ENCODE results near the gene LYSMD4. TPM values are rescaled to one million over a fixed set of nuclear protein-coding genes. Genes with fewer than 3 reads are reported as not detected.

LYSMD4 gene
- total RNA-seq, 1 experiment from 2014 or later = 14.9 TPM

DNA sequence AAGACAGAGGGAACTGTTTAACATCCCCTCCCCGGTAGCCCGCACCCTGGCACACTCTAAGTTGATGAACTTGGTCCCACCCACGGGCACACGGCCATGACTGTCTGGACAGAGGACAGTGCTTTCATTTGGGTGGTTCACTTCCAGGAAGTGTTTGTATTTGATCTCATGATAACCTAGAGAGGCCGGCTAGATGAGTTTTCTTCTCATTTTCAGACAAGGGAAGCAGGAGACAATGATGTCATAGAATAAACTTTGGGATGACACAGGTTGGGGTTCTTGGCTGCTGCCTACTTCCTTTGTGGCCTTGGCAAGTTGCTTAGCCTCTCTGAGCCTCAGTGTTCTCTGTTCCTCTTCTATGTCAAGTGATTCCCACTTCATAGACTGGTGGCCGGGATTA lies 16.1 kb upstream of the LYSMD4 start:
- TF ChIP-seq IRF2 (CRISPR knock-in tag; IDR thresholded peaks at IDR 0.05; ENCODE audit: borderline replicate concordance, low read depth) (no peak), NFATC4 (CRISPR knock-in tag; IDR thresholded peaks at IDR 0.05) (no peak), NFYB (CRISPR knock-in tag; conservative IDR thresholded peaks at IDR 0.05; ENCODE audit: low read depth) (no peak), SMAD3 (CRISPR knock-in tag; IDR thresholded peaks at IDR 0.05; ENCODE audit: borderline replicate concordance) (no peak), JUN (CRISPR knock-in tag; IDR thresholded peaks at IDR 0.05) (no peak)
- TF ChIP-seq, protein P1, sequence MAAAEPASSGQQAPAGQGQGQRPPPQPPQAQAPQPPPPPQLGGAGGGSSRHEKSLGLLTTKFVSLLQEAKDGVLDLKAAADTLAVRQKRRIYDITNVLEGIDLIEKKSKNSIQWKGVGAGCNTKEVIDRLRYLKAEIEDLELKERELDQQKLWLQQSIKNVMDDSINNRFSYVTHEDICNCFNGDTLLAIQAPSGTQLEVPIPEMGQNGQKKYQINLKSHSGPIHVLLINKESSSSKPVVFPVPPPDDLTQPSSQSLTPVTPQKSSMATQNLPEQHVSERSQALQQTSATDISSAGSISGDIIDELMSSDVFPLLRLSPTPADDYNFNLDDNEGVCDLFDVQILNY (CRISPR knock-in tag; IDR thresholded peaks at IDR 0.05) = no peak
- TF ChIP-seq, protein P2, sequence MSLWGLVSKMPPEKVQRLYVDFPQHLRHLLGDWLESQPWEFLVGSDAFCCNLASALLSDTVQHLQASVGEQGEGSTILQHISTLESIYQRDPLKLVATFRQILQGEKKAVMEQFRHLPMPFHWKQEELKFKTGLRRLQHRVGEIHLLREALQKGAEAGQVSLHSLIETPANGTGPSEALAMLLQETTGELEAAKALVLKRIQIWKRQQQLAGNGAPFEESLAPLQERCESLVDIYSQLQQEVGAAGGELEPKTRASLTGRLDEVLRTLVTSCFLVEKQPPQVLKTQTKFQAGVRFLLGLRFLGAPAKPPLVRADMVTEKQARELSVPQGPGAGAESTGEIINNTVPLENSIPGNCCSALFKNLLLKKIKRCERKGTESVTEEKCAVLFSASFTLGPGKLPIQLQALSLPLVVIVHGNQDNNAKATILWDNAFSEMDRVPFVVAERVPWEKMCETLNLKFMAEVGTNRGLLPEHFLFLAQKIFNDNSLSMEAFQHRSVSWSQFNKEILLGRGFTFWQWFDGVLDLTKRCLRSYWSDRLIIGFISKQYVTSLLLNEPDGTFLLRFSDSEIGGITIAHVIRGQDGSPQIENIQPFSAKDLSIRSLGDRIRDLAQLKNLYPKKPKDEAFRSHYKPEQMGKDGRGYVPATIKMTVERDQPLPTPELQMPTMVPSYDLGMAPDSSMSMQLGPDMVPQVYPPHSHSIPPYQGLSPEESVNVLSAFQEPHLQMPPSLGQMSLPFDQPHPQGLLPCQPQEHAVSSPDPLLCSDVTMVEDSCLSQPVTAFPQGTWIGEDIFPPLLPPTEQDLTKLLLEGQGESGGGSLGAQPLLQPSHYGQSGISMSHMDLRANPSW (CRISPR knock-in tag; conservative IDR thresholded peaks at IDR 0.05; ENCODE audit: low read depth) = no peak
- Mint-ChIP-seq H3K27me3 (ENCODE audit: low read depth) (peaks cover 17% of the 10 kb centered on the region), H3K36me3 (no peaks in the 10 kb centered on the region), H3K4me3 (no peak overlapping the region), H3K27ac (no peak overlapping the region), H3K4me1 (peaks cover 10% of the 10 kb centered on the region), H3K9me3 (peaks cover 9% of the 10 kb centered on the region)
- CTCF ChIA-PET = no interaction called here
- DNase-seq (ENCODE audit: low spot score) = no peak
- ATAC-seq = no peak
- POLR2A ChIA-PET = no interaction called here

DNA sequence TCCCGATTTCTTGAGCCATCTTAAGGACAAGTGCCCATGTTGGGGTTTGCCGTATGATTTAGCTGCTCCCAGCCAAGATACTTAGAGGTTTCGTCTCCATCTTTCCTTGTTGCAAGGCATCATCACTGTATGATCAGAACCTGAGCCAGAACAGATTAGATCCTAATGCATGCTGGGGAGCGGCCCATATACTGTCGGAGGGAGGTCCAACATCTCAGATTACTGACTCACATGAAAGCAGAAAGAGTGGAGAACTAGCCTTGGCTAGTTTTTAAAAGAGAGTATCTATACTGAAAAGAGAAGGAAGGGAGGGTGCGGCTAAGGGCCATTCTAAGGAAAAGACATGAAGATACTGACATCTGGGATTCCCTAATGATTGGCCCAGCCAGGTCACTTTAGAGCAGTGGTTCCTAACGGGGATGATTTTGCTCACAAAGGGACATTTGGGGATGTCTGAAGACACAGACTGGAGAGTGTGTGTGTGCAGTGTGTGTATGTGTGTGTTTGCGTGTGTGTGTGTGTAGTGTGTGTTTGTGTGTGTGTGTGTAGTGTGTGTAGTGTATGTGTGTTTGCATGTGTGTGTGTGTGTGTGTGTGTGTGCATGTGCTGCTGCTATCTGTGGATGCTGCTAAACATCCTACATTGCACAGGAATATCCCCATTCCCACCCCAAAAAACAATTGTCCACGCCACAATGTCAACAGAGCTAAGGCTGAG lies 12.3 kb upstream of the LYSMD4 start:
- H3K27me3 Mint-ChIP-seq (ENCODE audit: low read depth) = no peaks in the 10 kb centered on the region
- H3K4me3 Mint-ChIP-seq = no peak overlapping the region
- ChIA-PET POLR2A (no interaction called here), CTCF (interaction anchor here (0.9 kb wide), 1 partner anchor 12 kb away, joined by 3 read pairs; the partner anchor contains the start of gene LYSMD4)
- H3K9me3 Mint-ChIP-seq = peaks cover 9% of the 10 kb centered on the region
- H3K36me3 Mint-ChIP-seq = no peaks in the 10 kb centered on the region
- no peak overlapping the region for H3K27ac Mint-ChIP-seq
- no peak for TF ChIP-seq CREB1 (CRISPR knock-in tag; IDR thresholded peaks at IDR 0.05)
- no peak for TF ChIP-seq FOXP1 (CRISPR knock-in tag; IDR thresholded peaks at IDR 0.05; ENCODE audit: borderline replicate concordance)
- TF ChIP-seq ETV6 (CRISPR knock-in tag; IDR thresholded peaks at IDR 0.05) = no peak
- no peak for TF ChIP-seq GTF2I (CRISPR knock-in tag; conservative IDR thresholded peaks at IDR 0.05)
- ATAC-seq (no peak), DNase-seq (ENCODE audit: low spot score) (no peak)
- H3K4me1 Mint-ChIP-seq = peaks cover 7% of the 10 kb centered on the region

DNA sequence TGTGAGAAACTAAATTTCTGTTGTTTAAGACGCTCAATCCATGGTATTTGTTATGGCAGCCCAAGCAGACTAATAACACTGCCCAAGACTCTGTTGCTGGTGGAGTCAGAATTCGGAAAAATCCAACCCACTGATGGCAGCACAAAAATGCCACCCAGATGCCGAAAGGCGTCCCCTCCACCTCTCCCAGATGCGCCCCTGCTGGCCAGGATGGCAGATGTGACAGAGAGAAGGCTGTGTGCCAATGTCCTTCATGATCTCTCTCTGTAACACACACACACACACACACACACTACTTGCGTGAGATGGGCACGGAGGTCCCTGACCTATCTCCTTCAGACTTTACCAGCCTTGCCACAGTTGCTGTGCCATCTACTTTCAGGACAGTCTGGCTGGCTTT lies 10.9 kb upstream of the LYSMD4 start:
- Mint-ChIP-seq H3K27me3 (ENCODE audit: low read depth) (no peaks in the 10 kb centered on the region), H3K36me3 (no peaks in the 10 kb centered on the region), H3K4me3 (no peak overlapping the region), H3K4me1 (no peaks in the 10 kb centered on the region), H3K9me3 (peaks cover 9% of the 10 kb centered on the region), H3K27ac (no peak overlapping the region)
- peak; percentile 32 for DNase-seq (ENCODE audit: low spot score)
- ChIA-PET CTCF (no interaction called here), POLR2A (no interaction called here)
- ATAC-seq = peak; percentile 81
- TF ChIP-seq TEAD4 (CRISPR knock-in tag; IDR thresholded peaks at IDR 0.05) = no peak
- no peak for TF ChIP-seq ZNF416 (CRISPR knock-in tag; IDR thresholded peaks at IDR 0.05)
- TF ChIP-seq RELA (CRISPR knock-in tag; IDR thresholded peaks at IDR 0.05; ENCODE audit: borderline replicate concordance) = no peak
- TF ChIP-seq NFYB (CRISPR knock-in tag; conservative IDR thresholded peaks at IDR 0.05; ENCODE audit: low read depth) = no peak
- TF ChIP-seq MXD4 (CRISPR knock-in tag; IDR thresholded peaks at IDR 0.05; ENCODE audit: borderline replicate concordance) = no peak
- no peak for TF ChIP-seq FOXJ3 (CRISPR knock-in tag; IDR thresholded peaks at IDR 0.05; ENCODE audit: borderline replicate concordance)
- TF ChIP-seq, protein P3, sequence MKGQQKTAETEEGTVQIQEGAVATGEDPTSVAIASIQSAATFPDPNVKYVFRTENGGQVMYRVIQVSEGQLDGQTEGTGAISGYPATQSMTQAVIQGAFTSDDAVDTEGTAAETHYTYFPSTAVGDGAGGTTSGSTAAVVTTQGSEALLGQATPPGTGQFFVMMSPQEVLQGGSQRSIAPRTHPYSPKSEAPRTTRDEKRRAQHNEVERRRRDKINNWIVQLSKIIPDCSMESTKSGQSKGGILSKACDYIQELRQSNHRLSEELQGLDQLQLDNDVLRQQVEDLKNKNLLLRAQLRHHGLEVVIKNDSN (CRISPR knock-in tag; IDR thresholded peaks at IDR 0.05) = no peak
- TF ChIP-seq, protein P4, sequence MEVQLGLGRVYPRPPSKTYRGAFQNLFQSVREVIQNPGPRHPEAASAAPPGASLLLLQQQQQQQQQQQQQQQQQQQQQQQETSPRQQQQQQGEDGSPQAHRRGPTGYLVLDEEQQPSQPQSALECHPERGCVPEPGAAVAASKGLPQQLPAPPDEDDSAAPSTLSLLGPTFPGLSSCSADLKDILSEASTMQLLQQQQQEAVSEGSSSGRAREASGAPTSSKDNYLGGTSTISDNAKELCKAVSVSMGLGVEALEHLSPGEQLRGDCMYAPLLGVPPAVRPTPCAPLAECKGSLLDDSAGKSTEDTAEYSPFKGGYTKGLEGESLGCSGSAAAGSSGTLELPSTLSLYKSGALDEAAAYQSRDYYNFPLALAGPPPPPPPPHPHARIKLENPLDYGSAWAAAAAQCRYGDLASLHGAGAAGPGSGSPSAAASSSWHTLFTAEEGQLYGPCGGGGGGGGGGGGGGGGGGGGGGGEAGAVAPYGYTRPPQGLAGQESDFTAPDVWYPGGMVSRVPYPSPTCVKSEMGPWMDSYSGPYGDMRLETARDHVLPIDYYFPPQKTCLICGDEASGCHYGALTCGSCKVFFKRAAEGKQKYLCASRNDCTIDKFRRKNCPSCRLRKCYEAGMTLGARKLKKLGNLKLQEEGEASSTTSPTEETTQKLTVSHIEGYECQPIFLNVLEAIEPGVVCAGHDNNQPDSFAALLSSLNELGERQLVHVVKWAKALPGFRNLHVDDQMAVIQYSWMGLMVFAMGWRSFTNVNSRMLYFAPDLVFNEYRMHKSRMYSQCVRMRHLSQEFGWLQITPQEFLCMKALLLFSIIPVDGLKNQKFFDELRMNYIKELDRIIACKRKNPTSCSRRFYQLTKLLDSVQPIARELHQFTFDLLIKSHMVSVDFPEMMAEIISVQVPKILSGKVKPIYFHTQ (CRISPR knock-in tag; IDR thresholded peaks at IDR 0.05) = no peak
- TF ChIP-seq, protein P5, sequence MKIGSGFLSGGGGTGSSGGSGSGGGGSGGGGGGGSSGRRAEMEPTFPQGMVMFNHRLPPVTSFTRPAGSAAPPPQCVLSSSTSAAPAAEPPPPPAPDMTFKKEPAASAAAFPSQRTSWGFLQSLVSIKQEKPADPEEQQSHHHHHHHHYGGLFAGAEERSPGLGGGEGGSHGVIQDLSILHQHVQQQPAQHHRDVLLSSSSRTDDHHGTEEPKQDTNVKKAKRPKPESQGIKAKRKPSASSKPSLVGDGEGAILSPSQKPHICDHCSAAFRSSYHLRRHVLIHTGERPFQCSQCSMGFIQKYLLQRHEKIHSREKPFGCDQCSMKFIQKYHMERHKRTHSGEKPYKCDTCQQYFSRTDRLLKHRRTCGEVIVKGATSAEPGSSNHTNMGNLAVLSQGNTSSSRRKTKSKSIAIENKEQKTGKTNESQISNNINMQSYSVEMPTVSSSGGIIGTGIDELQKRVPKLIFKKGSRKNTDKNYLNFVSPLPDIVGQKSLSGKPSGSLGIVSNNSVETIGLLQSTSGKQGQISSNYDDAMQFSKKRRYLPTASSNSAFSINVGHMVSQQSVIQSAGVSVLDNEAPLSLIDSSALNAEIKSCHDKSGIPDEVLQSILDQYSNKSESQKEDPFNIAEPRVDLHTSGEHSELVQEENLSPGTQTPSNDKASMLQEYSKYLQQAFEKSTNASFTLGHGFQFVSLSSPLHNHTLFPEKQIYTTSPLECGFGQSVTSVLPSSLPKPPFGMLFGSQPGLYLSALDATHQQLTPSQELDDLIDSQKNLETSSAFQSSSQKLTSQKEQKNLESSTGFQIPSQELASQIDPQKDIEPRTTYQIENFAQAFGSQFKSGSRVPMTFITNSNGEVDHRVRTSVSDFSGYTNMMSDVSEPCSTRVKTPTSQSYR (CRISPR knock-in tag; IDR thresholded peaks at IDR 0.05) = no peak
- TF ChIP-seq, protein P1 (CRISPR knock-in tag; IDR thresholded peaks at IDR 0.05) = no peak
- no peak for TF ChIP-seq CREB1 (CRISPR knock-in tag; IDR thresholded peaks at IDR 0.05)
- no peak for TF ChIP-seq CREM (CRISPR knock-in tag; IDR thresholded peaks at IDR 0.05)
- no peak for TF ChIP-seq NR3C1 (CRISPR knock-in tag; conservative IDR thresholded peaks at IDR 0.05; ENCODE audit: low read depth)
